HG03520 (cell line): ENCODE results near the gene DBI.
"Not testable (repeated sequence)": the region's sequence is repeated elsewhere in the genome, so short reads cannot be mapped to it uniquely, and the experiment has no call there.

ENCODE experiments used
- ATAC-seq: cut with Tn5 transposase; IDR thresholded peaks from one replicate; pipeline ENCODE4 v1.9.1; 2021; ENCODE audit warnings: mild to moderate bottlenecking, moderate library complexity; ENCODE audit not compliant: unreplicated experiment

DBI gene

GRCh38 chr2:119393971-119394748 lies 27.4 kb downstream of the DBI start:
- ATAC-seq = no peak

- no peak for ATAC-seq
These were observed 30.4 kb downstream of the DBI start for GRCh38 chr2:119397196-119397595.

- ATAC-seq = no peak
These were observed 35.3 kb downstream of the DBI start for GRCh38 chr2:119402106-119402505.

- ATAC-seq = no peak
These were observed 36.1 kb downstream of the DBI start for GRCh38 chr2:119402645-119403560.

GRCh38 chr2:119403618-119404017 lies 36.8 kb downstream of the DBI start:
- not testable (repeated sequence) for ATAC-seq

GRCh38 chr2:119405151-119405550 lies 38.4 kb downstream of the DBI start:
- ATAC-seq = no peak

- peak; percentile 68 for ATAC-seq
These were observed 40.8 kb downstream of the DBI start for GRCh38 chr2:119407430-119408220.

- no peak for ATAC-seq
These were observed 41.4 kb downstream of the DBI start for GRCh38 chr2:119408221-119408619.

GRCh38 chr2:119409506-119409905 lies 42.7 kb downstream of the DBI start:
- no peak for ATAC-seq

- ATAC-seq = no peak
These were observed 48.1 kb downstream of the DBI start for GRCh38 chr2:119414894-119415293.

- ATAC-seq = no peak
These were observed 48.9 kb downstream of the DBI start for GRCh38 chr2:119415630-119416029.

GRCh38 chr2:119416299-119416923 lies 49.6 kb downstream of the DBI start:
- no peak for ATAC-seq

- no peak for ATAC-seq
These were observed 51.1 kb downstream of the DBI start for GRCh38 chr2:119417908-119418307.

GRCh38 chr2:119419065-119419464 lies 52.3 kb downstream of the DBI start:
- ATAC-seq = no peak

- no peak for ATAC-seq
These were observed 53.2 kb downstream of the DBI start for GRCh38 chr2:119419803-119420508.

- no peak for ATAC-seq
These were observed 54.5 kb downstream of the DBI start for GRCh38 chr2:119421304-119421703.

GRCh38 chr2:119421741-119422140 lies 55.0 kb downstream of the DBI start:
- no peak for ATAC-seq
